HG02623 (cell line): ENCODE results near the gene SH3BP5L.
"Not testable (repeated sequence)": the region's sequence is repeated elsewhere in the genome, so short reads cannot be mapped to it uniquely, and the experiment has no call there.

Experiments
- ATAC-seq: cut with Tn5 transposase; IDR thresholded peaks from one replicate; pipeline ENCODE4 v1.9.1; 2021; ENCODE audit warnings: moderate library complexity; ENCODE audit not compliant: unreplicated experiment

Gene SH3BP5L

GRCh38 chr1:248810727-248811513, 14.8 kb downstream of the SH3BP5L start:
- ATAC-seq = no peak

- no peak for ATAC-seq
Observed at GRCh38 chr1:248810000-248810726, 15.6 kb downstream of the SH3BP5L start.

- no peak for ATAC-seq
Observed at GRCh38 chr1:248808876-248809275, 16.8 kb downstream of the SH3BP5L start.

GRCh38 chr1:248807067-248807737, 18.5 kb downstream of the SH3BP5L start:
- peak; percentile 48 for ATAC-seq

GRCh38 chr1:248805876-248806275, 19.8 kb downstream of the SH3BP5L start:
- no peak for ATAC-seq

GRCh38 chr1:248804771-248805681, 20.7 kb downstream of the SH3BP5L start:
- ATAC-seq = peak; percentile 88

- not testable (repeated sequence) for ATAC-seq
Observed at GRCh38 chr1:248803501-248803900, 22.2 kb downstream of the SH3BP5L start.

GRCh38 chr1:248802454-248802853, 23.3 kb downstream of the SH3BP5L start:
- no peak for ATAC-seq

GRCh38 chr1:248800459-248800858, 25.3 kb downstream of the SH3BP5L start:
- ATAC-seq = no peak

GRCh38 chr1:248798791-248799190, 26.9 kb downstream of the SH3BP5L start:
- no peak for ATAC-seq

- not testable (repeated sequence) for ATAC-seq
Observed at GRCh38 chr1:248794663-248795062, 31.1 kb downstream of the SH3BP5L start.

- peak; percentile 90 for ATAC-seq
Observed at GRCh38 chr1:248793592-248793991, 32.1 kb downstream of the SH3BP5L start.

GRCh38 chr1:248792342-248792741, 33.4 kb downstream of the SH3BP5L start:
- ATAC-seq = peak; percentile 43

GRCh38 chr1:248791010-248791409, 34.7 kb downstream of the SH3BP5L start:
- no peak for ATAC-seq

GRCh38 chr1:248790456-248790855, 35.3 kb downstream of the SH3BP5L start:
- no peak for ATAC-seq

- ATAC-seq = not testable (repeated sequence)
Observed at GRCh38 chr1:248789337-248789736, 36.4 kb downstream of the SH3BP5L start.

GRCh38 chr1:248788327-248788726, 37.4 kb downstream of the SH3BP5L start:
- ATAC-seq = no peak

GRCh38 chr1:248787430-248787829, 38.3 kb downstream of the SH3BP5L start:
- no peak for ATAC-seq

GRCh38 chr1:248786156-248786555, 39.6 kb downstream of the SH3BP5L start:
- peak; percentile 45 for ATAC-seq

GRCh38 chr1:248783367-248783766, 42.3 kb downstream of the SH3BP5L start:
- ATAC-seq = no peak
